ENCODE results near the gene LIG1.

The LIG1 gene

DNA sequence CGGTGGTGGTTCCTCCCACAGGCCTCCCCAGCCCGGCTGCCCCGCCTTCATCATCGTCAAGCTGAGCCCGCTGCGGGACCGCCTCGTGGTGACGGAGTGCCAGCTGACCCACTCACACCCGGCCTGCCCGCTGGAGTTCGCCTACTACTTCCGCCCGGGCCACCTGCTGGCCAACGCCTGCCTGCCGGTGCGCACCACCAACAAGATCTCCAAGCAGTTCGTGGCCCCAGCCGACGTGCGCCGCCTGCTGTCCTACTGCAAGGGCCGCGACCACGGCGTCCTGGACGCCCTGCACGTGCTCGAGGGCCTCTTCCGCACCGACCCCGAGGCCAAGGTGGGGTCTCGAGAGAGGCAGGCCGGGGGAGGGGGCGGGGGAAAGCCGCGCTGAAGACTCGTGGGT is 12.3 kb upstream of the LIG1 start:
- no peak for DNase-seq (ENCODE audit: low read depth, low spot score)

DNA sequence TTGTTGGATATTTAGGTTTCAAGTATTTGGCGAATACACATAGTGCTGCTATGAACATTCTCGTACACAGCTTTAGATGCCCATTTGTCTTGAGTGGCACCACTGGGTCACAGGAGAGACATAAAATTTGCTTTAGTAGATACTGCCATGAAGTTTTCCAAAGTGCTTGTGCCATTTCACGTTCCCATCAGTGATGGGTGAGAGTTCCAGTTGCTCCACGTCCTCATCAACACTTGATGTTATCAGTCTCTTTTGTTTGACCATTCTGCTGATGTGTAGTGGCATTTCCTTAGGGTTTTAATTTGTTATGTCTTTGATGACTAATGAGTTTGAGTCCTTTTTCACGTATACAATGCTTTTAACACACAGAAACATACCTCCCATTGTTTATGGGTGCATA is 11.4 kb upstream of the LIG1 start:
- no peak for DNase-seq (ENCODE audit: low read depth, low spot score)

DNA sequence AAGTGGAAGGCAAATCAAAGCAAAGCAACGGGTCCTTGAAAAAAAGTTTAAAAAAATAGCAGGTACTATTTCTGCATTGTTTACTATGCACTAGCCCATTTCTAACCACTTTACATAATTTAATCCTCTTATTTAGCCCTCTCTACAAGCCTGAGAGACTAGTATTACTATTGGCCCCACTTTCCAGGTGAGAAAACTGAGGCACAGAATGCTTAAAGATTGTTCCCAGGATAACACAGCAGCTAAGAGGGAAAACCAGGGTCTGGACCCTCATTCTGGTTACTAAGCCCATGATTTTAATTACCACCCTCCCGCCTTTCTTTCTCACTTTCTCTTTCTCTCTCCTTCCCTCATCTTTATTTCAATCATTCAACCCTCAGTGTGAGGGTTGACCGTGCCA is 6.1 kb upstream of the LIG1 start:
- DNase-seq (ENCODE audit: low read depth, low spot score), result no peak

DNA sequence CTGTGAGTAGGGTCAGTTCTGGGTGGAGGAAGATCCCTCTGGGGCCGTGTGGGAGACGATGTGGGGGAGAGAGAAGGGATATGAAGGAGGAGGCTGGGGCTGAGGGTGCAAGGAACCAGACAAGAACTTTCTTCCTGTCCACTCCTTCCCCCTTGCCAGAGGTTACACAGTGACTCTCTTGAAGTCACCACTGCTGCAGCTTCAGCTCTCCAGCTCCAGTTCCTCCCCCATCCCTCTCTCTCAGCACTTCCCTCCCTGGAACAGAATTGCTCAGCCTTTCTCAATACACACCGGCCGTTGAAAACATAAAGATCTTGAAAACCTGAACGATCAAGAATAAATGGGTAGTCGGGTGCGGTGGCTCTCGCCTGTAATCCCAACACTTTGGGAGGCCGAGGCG is 5.4 kb upstream of the LIG1 start:
- DNase-seq (ENCODE audit: low read depth, low spot score), result no peak

DNA sequence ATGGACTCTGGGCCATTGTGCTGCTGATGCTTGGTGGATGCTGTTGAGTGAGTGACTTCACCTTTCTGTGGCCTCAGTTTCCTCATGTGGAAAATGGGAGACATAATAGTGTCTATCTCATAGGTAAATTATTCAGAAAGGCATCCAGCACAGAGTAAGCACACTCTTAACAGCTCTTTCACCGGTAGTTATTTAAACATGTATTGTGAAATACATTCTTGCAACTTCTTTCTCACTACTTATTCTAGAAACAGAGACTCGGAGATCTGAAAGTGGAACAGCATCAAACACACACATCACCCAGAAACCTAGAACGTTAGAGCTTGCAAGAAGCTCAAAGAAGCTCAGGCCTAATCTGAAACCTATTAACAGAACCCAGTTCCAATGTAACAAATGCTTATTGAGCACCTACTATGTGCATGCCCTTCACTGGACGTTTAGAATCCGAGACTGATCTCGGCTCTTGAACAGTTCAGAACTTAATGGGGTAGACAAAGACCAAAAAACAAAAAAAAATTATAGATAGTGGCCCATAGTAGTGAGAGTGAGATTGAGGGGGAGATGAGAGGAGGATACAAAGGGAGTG is 4.4 kb upstream of the LIG1 start:
- DNase-seq (ENCODE audit: low read depth, low spot score), result no peak

DNA sequence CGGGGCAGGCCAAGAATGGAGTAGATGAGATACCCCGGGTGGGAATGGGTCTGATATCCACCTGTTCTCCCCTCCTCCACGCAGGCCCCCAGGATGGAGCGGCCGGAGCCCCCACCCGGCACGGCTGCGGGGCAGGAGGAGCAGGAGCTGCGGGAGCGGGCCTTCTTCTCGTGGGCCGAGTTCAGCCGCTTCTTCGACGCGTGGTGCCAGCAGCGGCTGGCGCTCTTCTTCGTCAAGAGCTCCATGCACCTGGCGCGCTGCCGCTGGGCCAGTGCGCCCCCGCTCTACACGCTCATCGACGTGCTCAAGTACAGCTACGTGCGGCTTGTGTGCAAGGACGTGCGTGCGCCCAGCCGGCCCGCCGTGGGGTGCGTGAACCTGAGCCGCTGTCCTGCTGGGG is 1.6 kb upstream of the LIG1 start:
- DNase-seq (ENCODE audit: low read depth, low spot score), result no peak

DNA sequence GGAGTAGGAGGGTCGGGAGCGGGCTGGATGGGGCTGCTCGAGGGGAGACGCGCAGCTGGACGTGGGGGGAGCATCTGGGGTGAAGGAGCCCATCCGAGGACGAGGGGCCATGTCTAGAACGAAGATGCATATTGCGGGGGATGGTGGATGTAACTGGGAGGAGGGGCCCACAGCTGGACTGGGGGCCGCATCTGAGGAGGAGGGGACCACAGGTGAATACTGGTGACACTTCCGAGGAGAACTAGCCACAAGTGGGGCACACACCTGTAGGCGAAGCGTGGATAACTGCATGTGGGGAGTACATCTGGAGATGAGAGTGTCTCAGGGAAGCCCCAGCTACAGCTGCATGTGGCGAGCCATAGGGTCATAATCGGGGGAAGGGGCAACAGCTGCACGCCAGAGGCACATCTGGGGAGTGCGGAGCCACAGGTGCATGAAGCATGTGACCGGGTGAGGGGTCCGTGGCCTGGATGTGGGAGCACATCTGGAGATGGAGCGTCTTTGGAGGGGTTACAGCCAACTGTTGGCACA is 738 bp upstream of the LIG1 start:
- no peak for DNase-seq (ENCODE audit: low read depth, low spot score)

DNA sequence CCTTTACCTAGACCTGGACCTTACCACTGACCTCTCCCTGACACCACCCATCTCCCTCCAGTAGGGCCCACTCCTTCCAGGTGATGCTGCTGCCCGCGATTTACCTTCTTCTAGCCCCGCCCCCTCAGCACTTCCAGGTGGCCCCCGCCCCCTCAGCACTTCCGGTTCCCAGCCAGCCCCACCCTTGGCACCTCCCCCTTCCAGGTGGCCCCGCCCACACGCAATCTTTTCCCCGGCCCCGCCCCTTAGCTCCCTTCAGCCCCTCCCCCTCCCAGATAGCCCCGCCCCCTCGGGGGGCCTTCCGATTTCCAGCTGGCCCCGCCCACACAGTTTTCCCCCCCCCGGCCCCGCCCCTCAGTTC is 586 bp downstream of the LIG1 start:
- peak; percentile 92 for DNase-seq (ENCODE audit: low read depth, low spot score)

DNA sequence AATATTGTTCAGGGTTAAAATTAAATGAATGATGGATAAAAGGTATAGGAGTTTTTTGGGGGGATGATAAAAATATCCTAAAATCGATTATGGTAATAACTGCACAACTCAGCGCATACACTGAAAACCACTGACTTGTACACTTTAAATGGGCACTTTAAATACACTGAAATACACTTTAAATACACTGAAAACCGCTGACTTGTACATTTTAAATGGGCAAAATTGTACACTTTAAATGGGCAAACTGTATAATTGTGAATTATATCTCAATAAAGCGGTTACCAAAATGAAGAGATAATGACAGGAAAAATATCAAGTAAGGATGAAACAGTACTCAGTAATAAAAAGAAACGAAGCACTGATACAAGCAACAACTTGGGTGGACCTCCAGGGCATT is 1.5 kb downstream of the LIG1 start:
- DNase-seq (ENCODE audit: low read depth, low spot score), result no peak

DNA sequence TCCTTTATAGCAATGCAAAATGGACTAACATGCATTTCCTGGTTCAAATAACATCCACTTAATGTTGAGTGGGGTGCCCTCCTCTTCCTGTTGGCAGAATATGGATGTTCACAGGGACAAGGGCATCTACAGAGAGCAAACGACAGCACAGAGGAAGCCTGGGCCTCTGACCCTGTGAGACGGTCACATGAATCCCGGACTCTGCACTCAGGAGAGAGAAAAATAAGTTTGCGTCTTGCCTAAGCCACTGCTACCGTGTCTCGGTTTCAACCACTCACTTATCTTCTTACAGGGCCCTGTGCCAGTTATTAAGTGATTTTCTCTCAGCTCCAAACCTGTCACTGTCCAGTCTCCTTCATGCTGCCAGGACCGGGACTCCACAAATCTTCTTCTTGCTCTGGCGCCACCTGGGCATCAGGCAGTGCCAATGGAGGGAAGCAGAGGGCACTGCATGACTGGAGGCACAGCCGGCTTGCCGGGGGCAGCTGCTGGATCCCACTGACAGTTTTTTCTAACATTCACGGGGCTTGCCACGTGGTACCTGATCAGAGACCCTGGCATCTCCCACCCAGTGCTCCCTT is 11.8 kb downstream of the LIG1 start:
- DNase-seq (ENCODE audit: low read depth, low spot score), result no peak

DNA sequence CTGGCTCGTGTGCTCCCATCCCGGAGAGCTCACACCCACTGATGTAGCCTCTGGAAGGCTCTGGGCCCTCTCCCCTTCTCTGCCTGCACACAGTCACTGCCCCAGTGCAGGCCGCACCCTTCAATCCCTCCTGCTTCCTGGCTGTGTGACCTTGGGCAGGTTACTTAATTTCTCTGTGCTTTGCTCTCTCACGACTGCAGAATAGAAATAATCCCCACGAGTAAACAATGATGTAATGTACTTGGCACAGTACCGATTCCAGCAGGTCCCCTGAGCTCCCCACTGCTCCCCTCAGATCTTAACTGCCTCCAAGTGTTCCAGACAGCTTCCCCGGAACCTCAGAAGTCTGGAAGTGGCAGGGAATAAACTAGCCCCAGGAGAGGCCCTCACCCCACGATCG is 16.1 kb downstream of the LIG1 start:
- DNase-seq (ENCODE audit: low read depth, low spot score), result no peak

DNA sequence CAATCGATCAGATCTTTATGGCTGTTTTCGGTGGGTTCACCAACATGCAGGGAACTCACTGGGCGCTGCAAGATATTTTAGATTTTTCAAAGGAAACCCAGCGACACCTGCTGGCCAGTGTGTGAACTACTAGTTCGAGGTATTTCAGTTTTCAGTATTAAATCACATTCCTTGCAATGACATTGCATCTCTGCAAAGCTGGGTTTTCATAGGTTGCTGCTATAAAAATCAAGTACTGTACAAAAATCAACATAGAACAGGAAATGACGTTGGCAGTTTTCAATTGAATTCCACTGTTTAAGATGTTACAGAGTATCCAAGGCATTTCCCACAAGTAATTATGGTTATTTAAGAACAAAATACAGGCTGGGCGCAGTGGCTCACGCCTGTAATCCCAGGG is 17.6 kb downstream of the LIG1 start:
- peak; percentile 49 for DNase-seq (ENCODE audit: low read depth, low spot score)

DNA sequence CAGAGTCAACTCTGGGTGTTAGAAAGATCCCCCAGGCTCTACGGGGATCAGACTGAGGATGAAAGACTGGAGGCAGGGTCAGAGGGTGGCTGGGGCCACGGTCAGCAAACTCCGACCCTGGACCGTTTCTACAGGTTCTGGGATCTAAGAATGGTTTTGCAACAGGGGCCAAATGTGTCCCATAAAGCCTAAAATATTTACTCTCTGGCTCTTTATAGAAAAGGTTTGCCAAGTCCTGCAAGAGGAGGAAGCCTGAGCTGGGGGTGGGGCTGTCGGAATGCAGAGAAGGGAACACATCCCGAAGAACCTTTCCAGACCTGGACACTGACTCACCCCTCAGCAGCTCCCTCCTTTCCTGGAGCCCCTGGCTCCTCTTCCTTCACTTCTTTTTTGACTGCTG is 20.7 kb downstream of the LIG1 start:
- DNase-seq (ENCODE audit: low read depth, low spot score), result no peak

DNA sequence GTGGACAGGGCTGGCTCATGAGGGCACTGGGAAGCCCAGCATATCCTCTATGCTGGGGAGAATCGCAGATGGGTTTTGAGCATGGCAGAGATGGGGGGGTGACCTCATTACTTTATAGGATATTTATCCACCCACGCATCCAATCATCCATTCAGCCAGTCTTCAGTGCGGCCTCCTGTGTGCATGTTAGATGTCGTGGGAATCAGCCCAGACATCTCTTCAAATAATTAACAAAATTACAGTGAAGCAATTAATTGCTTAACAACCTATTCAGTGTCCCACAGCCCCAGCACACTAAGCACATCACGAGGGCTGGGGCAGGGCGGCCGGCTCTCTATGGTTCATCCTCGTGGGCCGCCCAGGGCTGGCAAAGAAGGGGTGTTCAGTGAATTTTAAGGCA is 21.6 kb downstream of the LIG1 start:
- DNase-seq (ENCODE audit: low read depth, low spot score), result no peak

DNA sequence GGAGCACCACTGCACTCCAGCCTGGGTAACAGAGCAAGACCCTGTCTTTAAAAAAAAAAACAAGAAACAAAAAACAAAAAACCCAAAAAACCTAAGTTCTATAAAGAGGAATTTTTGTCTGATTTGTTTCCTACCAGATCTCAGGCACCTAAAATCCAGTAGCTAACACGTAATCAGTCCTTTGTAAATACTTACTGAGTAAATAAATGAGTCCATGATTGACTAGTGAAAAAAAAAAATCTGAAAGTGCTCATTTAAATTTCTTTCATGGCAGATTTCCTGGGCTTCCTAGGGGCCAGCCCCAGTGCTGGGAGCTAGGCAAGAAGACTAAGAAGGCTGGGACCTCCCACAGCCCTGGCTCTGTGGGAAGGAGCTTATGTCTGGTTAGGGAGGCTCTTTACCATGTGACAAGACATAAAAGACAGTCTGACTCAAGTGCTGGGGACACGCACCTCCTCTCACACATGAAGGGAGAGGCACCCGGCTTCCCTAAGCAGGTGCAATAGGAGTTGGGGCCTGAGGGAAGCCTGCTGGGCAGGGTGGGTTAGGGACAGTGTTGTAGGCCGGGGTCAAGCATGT is 22.5 kb downstream of the LIG1 start:
- no peak for DNase-seq (ENCODE audit: low read depth, low spot score)

DNA sequence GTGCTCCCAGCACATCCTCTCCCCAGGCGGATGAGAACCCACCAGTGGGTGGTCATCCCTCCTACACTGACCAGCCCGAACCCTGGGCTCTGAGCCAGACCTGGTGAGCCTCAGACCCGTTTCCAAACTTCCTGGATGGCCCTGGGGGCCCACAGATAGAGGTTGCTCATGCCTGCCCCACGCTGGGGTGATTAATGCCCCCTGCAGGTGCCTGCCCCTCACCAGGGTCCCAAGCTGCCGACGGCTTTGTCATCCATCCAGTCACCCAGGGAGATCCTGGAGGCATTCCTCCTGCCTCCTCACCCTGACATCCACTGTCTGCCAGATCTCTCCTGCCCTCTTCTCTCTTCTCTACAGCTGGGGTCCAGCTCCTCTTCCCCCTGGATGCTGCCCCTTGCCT is 31.1 kb downstream of the LIG1 start:
- no peak for DNase-seq (ENCODE audit: low read depth, low spot score)

DNA sequence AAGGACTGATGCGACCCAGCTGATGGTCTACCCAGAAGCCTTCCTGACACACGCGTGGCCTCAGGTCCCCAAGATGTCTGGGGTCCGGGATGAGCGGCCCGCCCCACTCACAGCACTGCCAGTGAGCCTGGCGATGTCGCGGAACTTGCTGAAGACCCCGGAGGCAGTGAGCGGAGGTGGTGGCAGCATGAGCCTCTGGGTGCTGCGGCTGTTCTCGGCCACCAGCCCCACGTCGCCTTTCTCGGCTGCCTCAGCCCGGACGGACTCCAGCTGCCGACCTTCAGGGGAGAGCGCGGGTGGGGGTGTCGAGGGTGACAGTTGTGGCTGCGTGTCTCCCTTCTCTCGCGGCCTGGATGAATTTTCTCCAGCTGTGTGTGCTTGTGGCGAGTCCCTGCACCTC is 32.7 kb downstream of the LIG1 start:
- no peak for DNase-seq (ENCODE audit: low read depth, low spot score)

DNA sequence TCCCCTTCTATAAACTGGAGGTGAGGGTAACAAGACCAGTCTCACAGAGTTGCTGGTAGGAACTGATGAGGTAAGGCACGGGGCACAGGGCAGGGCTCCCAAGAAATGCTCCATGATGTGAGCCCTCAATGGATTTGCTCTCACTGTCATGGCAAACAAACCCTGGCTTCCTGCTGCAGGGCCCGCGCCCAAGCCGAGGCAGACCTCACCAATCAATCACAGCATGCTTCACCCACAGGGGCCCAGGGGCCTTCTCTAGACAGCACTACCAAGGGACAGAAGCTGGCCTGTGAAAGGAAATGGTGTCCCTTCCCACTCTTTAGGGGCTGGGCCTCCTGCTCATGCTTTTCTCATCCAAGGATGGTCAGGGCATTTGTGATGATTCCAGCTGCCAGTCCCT is 33.6 kb downstream of the LIG1 start:
- no peak for DNase-seq (ENCODE audit: low read depth, low spot score)

DNA sequence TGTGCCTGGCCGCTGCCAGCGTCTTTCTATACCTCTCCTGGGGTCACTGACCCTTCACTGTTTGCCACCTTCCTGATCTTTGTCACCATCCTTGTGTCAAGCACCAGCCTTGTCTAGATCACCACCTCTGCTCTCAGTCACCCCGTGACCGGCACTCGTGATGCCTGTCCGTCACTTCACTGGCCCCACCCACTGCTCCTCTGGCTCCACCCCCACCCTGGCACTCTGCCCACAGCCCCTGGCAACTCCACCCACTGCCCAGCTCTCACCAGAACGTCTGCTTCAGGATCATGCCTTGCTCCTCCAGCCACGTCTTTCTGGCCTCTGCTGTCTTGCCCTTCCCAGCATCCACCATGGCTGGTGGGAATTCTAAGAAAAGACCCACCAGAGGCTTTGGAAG is 34.7 kb downstream of the LIG1 start:
- DNase-seq (ENCODE audit: low read depth, low spot score), result no peak

DNA sequence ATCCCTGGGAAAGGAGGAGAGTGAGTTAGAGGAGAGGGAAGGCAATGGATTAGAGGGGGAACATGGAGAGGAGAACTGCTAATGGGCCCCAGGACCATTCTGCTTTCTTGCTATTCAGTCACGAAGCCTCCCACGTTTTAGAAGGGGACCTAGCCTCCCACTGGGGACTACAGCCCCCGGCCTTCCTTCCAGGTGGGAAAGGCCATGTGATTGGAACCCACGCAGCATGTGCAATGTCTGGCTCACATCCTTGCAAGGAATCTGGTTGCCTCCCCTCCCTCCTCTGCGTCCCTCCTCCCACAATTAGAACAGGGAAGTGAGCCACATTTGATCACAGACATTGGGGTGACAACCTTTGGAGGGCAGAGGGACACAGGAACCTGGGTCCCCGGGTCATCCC is 37.0 kb downstream of the LIG1 start:
- no peak for DNase-seq (ENCODE audit: low read depth, low spot score)

DNA sequence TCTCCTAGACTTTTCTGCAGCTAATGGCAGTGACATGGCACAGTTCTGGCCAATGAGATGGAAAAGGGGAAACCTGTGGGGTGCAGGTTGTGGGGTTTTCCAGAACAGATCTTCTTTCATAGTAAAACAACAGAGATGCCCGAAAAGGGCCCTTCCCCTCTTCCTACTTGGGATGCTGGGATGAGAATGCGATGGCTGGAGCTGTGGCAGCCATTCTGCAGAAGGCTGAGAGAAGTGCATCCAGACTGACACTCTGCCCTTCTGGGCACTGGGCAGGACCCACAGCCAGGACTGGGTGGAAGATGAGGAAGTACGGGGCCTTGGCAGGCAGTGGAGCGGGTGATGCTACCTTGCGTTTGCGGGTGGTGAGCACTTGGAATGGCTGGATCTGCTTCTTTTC is 42.6 kb downstream of the LIG1 start:
- DNase-seq (ENCODE audit: low read depth, low spot score), result no peak

DNA sequence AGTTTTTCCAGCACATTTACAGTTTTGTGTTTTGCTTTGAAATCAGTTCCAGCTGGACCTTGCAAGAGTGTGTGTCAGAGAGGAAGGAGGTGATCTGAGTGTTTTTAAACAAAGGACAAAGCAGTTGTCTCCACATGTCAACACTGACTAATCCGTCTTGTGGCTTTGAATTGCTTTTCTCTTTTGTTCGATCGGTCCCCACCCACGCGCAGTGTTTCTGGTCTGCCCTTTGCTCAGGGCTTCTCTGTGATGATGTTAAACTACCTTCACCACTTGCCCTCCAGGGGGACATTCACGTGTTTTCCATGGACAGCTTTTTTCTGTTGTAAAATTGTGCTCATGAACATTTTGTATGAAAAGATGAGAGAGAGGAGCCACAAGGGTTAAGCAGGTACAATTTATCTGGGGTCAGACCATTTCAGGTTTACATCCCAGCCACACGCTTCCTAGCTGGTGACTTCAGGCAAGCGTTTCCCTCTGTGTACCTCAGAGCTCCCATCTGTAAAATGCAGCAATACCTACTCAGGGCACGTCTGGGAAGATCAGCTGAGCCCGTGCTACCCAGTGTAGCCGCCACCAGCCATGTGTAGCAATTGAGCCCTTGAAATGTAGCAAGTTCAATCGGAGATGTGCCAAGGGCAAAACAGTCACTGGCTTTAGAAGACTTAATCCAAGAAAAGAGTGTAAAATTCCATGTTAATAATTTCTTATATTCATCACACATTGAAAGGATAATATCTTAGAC is 46.1 kb downstream of the LIG1 start:
- DNase-seq (ENCODE audit: low read depth, low spot score), result no peak

DNA sequence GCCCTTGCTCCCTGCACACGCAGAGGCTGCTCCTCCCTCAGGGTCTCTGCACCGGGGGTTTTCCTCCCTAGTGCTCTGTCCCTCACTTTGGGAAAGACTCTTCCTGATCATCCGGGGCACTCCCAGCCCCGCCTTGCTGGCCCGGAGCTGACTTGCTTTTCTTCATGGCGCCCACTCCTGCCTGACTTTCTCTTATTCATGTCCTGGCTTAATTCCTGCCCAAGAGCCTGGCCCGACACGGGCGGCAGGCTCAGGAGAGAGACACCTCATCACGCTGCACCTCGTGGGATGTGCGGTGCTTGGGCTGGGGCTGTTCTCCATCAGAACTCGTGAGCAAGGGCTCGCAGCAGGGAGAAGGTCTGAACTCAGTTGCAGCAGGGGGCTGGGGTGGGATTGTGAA is 47.7 kb downstream of the LIG1 start:
- no peak for DNase-seq (ENCODE audit: low read depth, low spot score)
